Neural crest cell (in vitro differentiated cells): ENCODE measurements around the gene KLF8. TPM values are rescaled to one million over a fixed set of nuclear protein-coding genes. Genes with fewer than 3 reads are reported as not detected.

ENCODE experiments used
- DNase-seq: peaks from one replicate; pipeline ENCODE4 v3.0.0; 2021; ENCODE audit warnings: low read depth, mixed read lengths, low spot score
- H3K27ac Mint-ChIP-seq: one replicate; pipeline ENCODE4 v1.8.0; 2021; ENCODE audit warnings: mild to moderate bottlenecking, mixed read lengths; ENCODE audit not compliant: unreplicated experiment
- H3K27me3 Mint-ChIP-seq: 2 replicates; pipeline ENCODE4 v1.8.0; 2021; ENCODE audit warnings: low read depth, mild to moderate bottlenecking, mixed read lengths
- H3K36me3 Mint-ChIP-seq: 2 replicates; pipeline ENCODE4 v1.8.0; 2021; ENCODE audit warnings: low read depth, mild to moderate bottlenecking, mixed read lengths
- H3K4me1 Mint-ChIP-seq: 2 replicates; pipeline ENCODE4 v1.8.0; 2021; ENCODE audit warnings: mixed read lengths
- H3K4me3 Mint-ChIP-seq: one replicate; pipeline ENCODE4 v1.8.0; 2021; ENCODE audit warnings: mild to moderate bottlenecking, mixed read lengths
- H3K9me3 Mint-ChIP-seq: 2 replicates; pipeline ENCODE4 v1.8.0; 2021; ENCODE audit warnings: mixed read lengths
- CTCF ChIP-seq: fragments of 200-600 bp; sonication (generic); conservative IDR thresholded peaks from 2 replicates; pipeline ENCODE4 v1.5.0; 2021; ENCODE audit warnings: antibody characterized with exemption, mild to moderate bottlenecking
- total RNA-seq: library from RNA; stranded (reverse); gene quantifications from 2 replicates; pipeline ENCODE4 v1.2.1, GENCODE V29; 2021

The KLF8 gene
- total RNA-seq, 1 donor from 2014 or later: 2.6 TPM

- no peak for TF ChIP-seq CTCF
- no peaks in the 10 kb centered on the region for H3K27me3 Mint-ChIP-seq
- peaks cover 2% of the 10 kb centered on the region for H3K9me3 Mint-ChIP-seq
- H3K4me1 Mint-ChIP-seq: no peaks in the 10 kb centered on the region
- no peak for DNase-seq
- H3K36me3 Mint-ChIP-seq: peaks cover 3% of the 10 kb centered on the region
- no peak overlapping the region for H3K27ac Mint-ChIP-seq
- no peak overlapping the region for H3K4me3 Mint-ChIP-seq
Observed at GRCh38 chrX:56222473-56223000, 9.6 kb upstream of the KLF8 start.

- peaks cover 25% of the 10 kb centered on the region for H3K27me3 Mint-ChIP-seq
- H3K9me3 Mint-ChIP-seq: no peaks in the 10 kb centered on the region
- no peaks in the 10 kb centered on the region for H3K4me1 Mint-ChIP-seq
- H3K4me3 Mint-ChIP-seq: no peak overlapping the region
- DNase-seq: no peak
- H3K27ac Mint-ChIP-seq: no peak overlapping the region
- TF ChIP-seq CTCF: no peak
- H3K36me3 Mint-ChIP-seq: peaks cover 2% of the 10 kb centered on the region
Observed at GRCh38 chrX:56226980-56227379, 5.2 kb upstream of the KLF8 start.

GRCh38 chrX:56228914-56229313 lies 3.2 kb upstream of the KLF8 start:
- Mint-ChIP-seq H3K36me3 (no peaks in the 10 kb centered on the region), H3K4me1 (no peaks in the 10 kb centered on the region), H3K9me3 (no peaks in the 10 kb centered on the region), H3K4me3 (no peak overlapping the region), H3K27ac (no peak overlapping the region), H3K27me3 (peaks cover 44% of the 10 kb centered on the region)
- TF ChIP-seq CTCF: no peak
- no peak for DNase-seq

GRCh38 chrX:56231537-56232090 lies 542 bp upstream of the KLF8 start:
- Mint-ChIP-seq H3K4me1 (no peaks in the 10 kb centered on the region), H3K9me3 (no peaks in the 10 kb centered on the region), H3K27ac (no peak overlapping the region), H3K4me3 (peak overlapping the region; percentile 14), H3K27me3 (peaks cover 52% of the 10 kb centered on the region), H3K36me3 (no peaks in the 10 kb centered on the region)
- no peak for DNase-seq
- no peak for TF ChIP-seq CTCF

GRCh38 chrX:56233100-56233499 lies 944 bp downstream of the KLF8 start:
- Mint-ChIP-seq H3K4me3 (peak overlapping the region; percentile 79), H3K9me3 (no peaks in the 10 kb centered on the region), H3K27ac (no peak overlapping the region), H3K27me3 (peaks cover 52% of the 10 kb centered on the region), H3K36me3 (no peaks in the 10 kb centered on the region), H3K4me1 (no peaks in the 10 kb centered on the region)
- TF ChIP-seq CTCF: no peak
- DNase-seq: no peak
